Stomach (tissue), 4 donors: ENCODE data around the gene MAG.

Experiments
- CTCF ChIP-seq, 7 experiments: fragments of 450-650 bp in 4 of 7; fragments of 200-600 bp in 3 of 7; sonication (generic) in 3 of 7; IDR thresholded peaks; one replicate each; pipeline ENCODE4 v1.5.1; 2016 to 2019; ENCODE audit warnings: antibody characterized with exemption in 7 of 7, control low read depth in 2 of 7, mild to moderate bottlenecking in 1 of 7
- POLR2A ChIP-seq, 4 donors: fragments of 450-650 bp; IDR thresholded peaks; one replicate each; pipeline ENCODE4 v1.6.1; 2016; ENCODE audit warnings: antibody characterized with exemption in 4 of 4, control low read depth in 2 of 4, mild to moderate bottlenecking in 1 of 4, moderate library complexity in 1 of 4

- no peak for TF ChIP-seq CTCF (IDR thresholded peaks at IDR 0.05)
- TF ChIP-seq POLR2A (IDR thresholded peaks at IDR 0.05), result no peak
Observed at GRCh38 chr19:35276706-35277281, 15.2 kb upstream of the MAG start.
